Endothelial cell (in vitro differentiated cells): ENCODE measurements around the gene STK11. TPM values are rescaled to one million over a fixed set of nuclear protein-coding genes. Genes with fewer than 3 reads are reported as not detected.

Experiments
- DNase-seq: peaks from one replicate; pipeline ENCODE4 v3.0.0; 2021; ENCODE audit warnings: low spot score
- H3K27ac Mint-ChIP-seq: one replicate; pipeline ENCODE4 v1.8.0; 2021; ENCODE audit warnings: mixed read lengths, inconsistent platforms; ENCODE audit not compliant: unreplicated experiment
- H3K27me3 Mint-ChIP-seq: one replicate; pipeline ENCODE4 v1.8.0; 2021; ENCODE audit warnings: mild to moderate bottlenecking, moderate library complexity, mixed read lengths, inconsistent platforms; ENCODE audit not compliant: unreplicated experiment
- H3K36me3 Mint-ChIP-seq: one replicate; pipeline ENCODE4 v1.8.0; 2021; ENCODE audit warnings: mild to moderate bottlenecking, low read depth, mixed read lengths, inconsistent platforms; ENCODE audit not compliant: unreplicated experiment
- H3K4me1 Mint-ChIP-seq: one replicate; pipeline ENCODE4 v1.8.0; 2021; ENCODE audit warnings: mild to moderate bottlenecking, mixed read lengths, inconsistent platforms; ENCODE audit not compliant: unreplicated experiment
- H3K4me3 Mint-ChIP-seq: one replicate; pipeline ENCODE4 v1.8.0; 2021; ENCODE audit warnings: mild to moderate bottlenecking, mixed read lengths, inconsistent platforms; ENCODE audit not compliant: unreplicated experiment
- H3K9me3 Mint-ChIP-seq: one replicate; pipeline ENCODE4 v1.8.0; 2021; ENCODE audit warnings: mixed read lengths, inconsistent platforms; ENCODE audit not compliant: unreplicated experiment
- CTCF ChIP-seq: fragments of 200-600 bp; sonication (generic); IDR thresholded peaks from one replicate; pipeline ENCODE4 v1.5.0; 2021; ENCODE audit warnings: antibody characterized with exemption; ENCODE audit not compliant: unreplicated experiment
- total RNA-seq: library from RNA; stranded (reverse); fragmentation: NEBNext Ultra II Directional; extraction: Animal tissue kit (Norgen Biotek cat#: 25700); gene quantifications from one replicate; pipeline ENCODE4 v1.2.1, GENCODE V29; 2021; ENCODE audit not compliant: unreplicated experiment

The STK11 gene
- total RNA-seq, 1 donor from 2014 or later: 63.9 TPM

GRCh38 chr19:1247748-1248138 is 42.2 kb downstream of the STK11 start:
- Mint-ChIP-seq H3K4me3 (peak overlapping the region; percentile 47), H3K9me3 (no peaks in the 10 kb centered on the region), H3K27ac (no peak overlapping the region), H3K27me3 (peaks cover 16% of the 10 kb centered on the region), H3K4me1 (peaks cover 2% of the 10 kb centered on the region), H3K36me3 (peaks cover 5% of the 10 kb centered on the region)
- TF ChIP-seq CTCF: no peak
- no peak for DNase-seq

GRCh38 chr19:1248139-1248785 is 42.7 kb downstream of the STK11 start, which contains the start of gene MIDN:
TSS of gene MIDN (plus strand) at chr19:1248583. CDS start at chr19:1250297, 1,714 bp downstream.
- H3K9me3 Mint-ChIP-seq: no peaks in the 10 kb centered on the region
- peaks cover 12% of the 10 kb centered on the region for H3K27me3 Mint-ChIP-seq
- H3K4me1 Mint-ChIP-seq: peaks cover 2% of the 10 kb centered on the region
- peak within 1 kb of the TSS; percentile 90 for H3K27ac Mint-ChIP-seq
- H3K36me3 Mint-ChIP-seq: peaks cover 5% of the 10 kb centered on the region
- H3K4me3 Mint-ChIP-seq: peak within 1 kb of the TSS; percentile 84
- TF ChIP-seq CTCF: no peak
- peak; percentile 84 for DNase-seq

GRCh38 chr19:1248786-1249297 is 43.3 kb downstream of the STK11 start:
- H3K4me3 Mint-ChIP-seq: peak overlapping the region; percentile 84
- H3K9me3 Mint-ChIP-seq: no peaks in the 10 kb centered on the region
- peaks cover 12% of the 10 kb centered on the region for H3K27me3 Mint-ChIP-seq
- H3K36me3 Mint-ChIP-seq: peaks cover 5% of the 10 kb centered on the region
- H3K27ac Mint-ChIP-seq: peak overlapping the region; percentile 90
- peak; percentile 78 for TF ChIP-seq CTCF
- peak; percentile 86 for DNase-seq
- H3K4me1 Mint-ChIP-seq: peaks cover 2% of the 10 kb centered on the region

GRCh38 chr19:1249298-1249989 is 43.9 kb downstream of the STK11 start:
- Mint-ChIP-seq H3K9me3 (no peaks in the 10 kb centered on the region), H3K36me3 (peaks cover 6% of the 10 kb centered on the region), H3K4me1 (peaks cover 2% of the 10 kb centered on the region), H3K4me3 (peak overlapping the region; percentile 92), H3K27ac (no peak overlapping the region), H3K27me3 (peaks cover 12% of the 10 kb centered on the region)
- peak; percentile 96 for DNase-seq
- TF ChIP-seq CTCF: no peak

- H3K9me3 Mint-ChIP-seq: no peaks in the 10 kb centered on the region
- no peak for DNase-seq
- peaks cover 10% of the 10 kb centered on the region for H3K36me3 Mint-ChIP-seq
- peaks cover 5% of the 10 kb centered on the region for H3K4me1 Mint-ChIP-seq
- peaks cover 14% of the 10 kb centered on the region for H3K27me3 Mint-ChIP-seq
- TF ChIP-seq CTCF: no peak
- H3K27ac Mint-ChIP-seq: no peak overlapping the region
- peak overlapping the region; percentile 92 for H3K4me3 Mint-ChIP-seq
These were observed 44.4 kb downstream of the STK11 start for GRCh38 chr19:1249990-1250436.
